ENCODE results near the gene PNKD.

- TF ChIP-seq POLR2A (IDR thresholded peaks at IDR 0.05) (no peak), CTCF (IDR thresholded peaks at IDR 0.05) (no peak)
These were observed 20.6 kb upstream of the PNKD start for GRCh38 chr2:218249691-218250090.

Measured in heart left ventricle (tissue), 13 donors.